ENCODE results near the gene CCL3. TPM values are rescaled to one million over a fixed set of nuclear protein-coding genes. Genes with fewer than 3 reads are reported as not detected.
"Not testable (repeated sequence)": the region's sequence is repeated elsewhere in the genome, so short reads cannot be mapped to it uniquely, and the experiment has no call there.

Gene CCL3
- total RNA-seq, 1 experiment from 2014 or later = not detected

GRCh38 chr17:36104701-36105181 is 14.8 kb upstream of the CCL3 start:
- Histone ChIP-seq H3K36me3 (ENCODE audit: low read depth, low read length) (no peaks in the 10 kb centered on the region), H3K79me2 (ENCODE audit: low read length) (no peaks in the 10 kb centered on the region), H3K27ac (ENCODE audit: low read length) (no peak overlapping the region), H3K27me3 (ENCODE audit: low read length) (no peaks in the 10 kb centered on the region), H3K9me2 (replicated peaks; ENCODE audit: low read length) (no peaks in the 10 kb centered on the region), H4K20me1 (ENCODE audit: low read length) (no peaks in the 10 kb centered on the region), H3K9me3 (ENCODE audit: low read length) (no peaks in the 10 kb centered on the region), H3K4me2 (ENCODE audit: low read length) (no peak overlapping the region), H3K4me3 (ENCODE audit: low read length) (no peak overlapping the region), H3F3A (ENCODE audit: low read length, unreplicated experiment) (no peaks in the 10 kb centered on the region), H2AFZ (ENCODE audit: low read length) (no peak overlapping the region), H3K4me1 (ENCODE audit: insufficient read depth, low read length) (no peaks in the 10 kb centered on the region), H3K9ac (ENCODE audit: low read length) (no peak overlapping the region)
- intact Hi-C loops (cut with micrococcal nuclease) = no loop called here
- DNase-seq (no peak), ATAC-seq (no peak)
- ChIA-PET CTCF (no interaction called here), POLR2A (ENCODE audit: unreplicated experiment) (no interaction called here)
- no TSS peak for BruUV-seq (replicated peaks)
- TF ChIP-seq CTCF (conservative IDR thresholded peaks at IDR 0.05; ENCODE audit: low read depth, low read length) (no peak), EZH2 (IDR thresholded peaks at IDR 0.05; ENCODE audit: low read length, unreplicated experiment) (no peak), EZH2phosphoT487 (IDR thresholded peaks at IDR 0.05; ENCODE audit: borderline replicate concordance, low read length) (no peak)

DNA sequence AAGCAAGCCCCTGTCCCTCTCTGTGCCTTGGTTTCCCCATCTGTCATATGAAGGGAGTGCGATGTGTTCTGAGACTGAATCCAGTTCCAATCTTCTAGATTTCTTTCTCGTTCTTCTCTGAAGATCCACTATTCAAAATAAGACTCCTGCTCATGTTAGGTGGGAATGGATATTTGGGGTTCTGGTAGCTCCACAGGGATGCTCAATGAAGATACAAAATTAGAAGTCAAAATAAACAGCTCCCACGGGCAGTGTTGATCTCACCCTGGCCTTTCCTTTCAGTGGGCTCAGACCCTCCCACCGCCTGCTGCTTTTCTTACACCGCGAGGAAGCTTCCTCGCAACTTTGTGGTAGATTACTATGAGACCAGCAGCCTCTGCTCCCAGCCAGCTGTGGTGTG is 14.3 kb upstream of the CCL3 start:
- H3K79me2 ChIP-seq (ENCODE audit: low read length); H3K4me1 ChIP-seq (ENCODE audit: insufficient read depth, low read length); H3F3A ChIP-seq (ENCODE audit: low read length, unreplicated experiment); BruUV-seq (replicated peaks); H3K27me3 ChIP-seq (ENCODE audit: low read length); H4K20me1 ChIP-seq (ENCODE audit: low read length); H3K4me2 ChIP-seq (ENCODE audit: low read length); H2AFZ ChIP-seq (ENCODE audit: low read length); H3K9ac ChIP-seq (ENCODE audit: low read length); CTCF ChIA-PET; H3K9me3 ChIP-seq (ENCODE audit: low read length); ATAC-seq; H3K4me3 ChIP-seq (ENCODE audit: low read length); DNase-seq; POLR2A ChIA-PET (ENCODE audit: unreplicated experiment); intact Hi-C loops (cut with micrococcal nuclease); H3K9me2 ChIP-seq (replicated peaks; ENCODE audit: low read length); H3K27ac ChIP-seq (ENCODE audit: low read length); H3K36me3 ChIP-seq (ENCODE audit: low read depth, low read length): not testable (repeated sequence)

GRCh38 chr17:36103401-36103975 is 13.5 kb upstream of the CCL3 start, which contains the start of gene CCL4:
Gene CCL4 (plus strand): TSS chr17:36103827. CDS start chr17:36103906, 79 bp downstream.
- H3F3A ChIP-seq (ENCODE audit: low read length, unreplicated experiment); ATAC-seq; H3K27ac ChIP-seq (ENCODE audit: low read length); H4K20me1 ChIP-seq (ENCODE audit: low read length); POLR2A ChIA-PET (ENCODE audit: unreplicated experiment); H3K27me3 ChIP-seq (ENCODE audit: low read length); H3K9ac ChIP-seq (ENCODE audit: low read length); CTCF ChIA-PET; H3K4me1 ChIP-seq (ENCODE audit: insufficient read depth, low read length); H3K4me3 ChIP-seq (ENCODE audit: low read length); H3K79me2 ChIP-seq (ENCODE audit: low read length); H3K4me2 ChIP-seq (ENCODE audit: low read length); H3K9me2 ChIP-seq (replicated peaks; ENCODE audit: low read length); H2AFZ ChIP-seq (ENCODE audit: low read length); H3K36me3 ChIP-seq (ENCODE audit: low read depth, low read length); H3K9me3 ChIP-seq (ENCODE audit: low read length); BruUV-seq (replicated peaks); intact Hi-C loops (cut with micrococcal nuclease); DNase-seq: not testable (repeated sequence)

DNA sequence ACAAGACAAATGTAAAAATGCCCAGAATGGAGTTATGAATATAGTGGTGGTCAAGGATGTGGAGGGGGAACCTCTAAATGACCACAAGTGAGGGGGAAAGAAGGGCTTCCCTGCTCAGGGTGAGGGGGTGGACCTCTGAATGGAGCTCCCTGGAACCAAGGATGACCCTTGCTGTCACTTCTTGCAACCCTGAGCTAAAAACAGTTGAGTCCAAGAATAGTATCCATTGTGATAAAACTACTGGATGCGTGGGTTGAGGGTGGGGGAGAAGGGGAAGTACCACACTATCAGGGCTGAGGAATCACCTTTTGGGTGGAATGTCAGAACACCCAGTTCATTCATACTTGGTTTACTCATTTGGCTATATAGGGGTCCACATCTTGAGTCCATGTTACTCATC is 9.1 kb upstream of the CCL3 start:
- H3K36me3 ChIP-seq (ENCODE audit: low read depth, low read length); BruUV-seq (replicated peaks); ATAC-seq; POLR2A ChIA-PET (ENCODE audit: unreplicated experiment); H3K4me1 ChIP-seq (ENCODE audit: insufficient read depth, low read length); intact Hi-C loops (cut with micrococcal nuclease); H3K79me2 ChIP-seq (ENCODE audit: low read length); H3K9ac ChIP-seq (ENCODE audit: low read length); H3K4me3 ChIP-seq (ENCODE audit: low read length); H3K9me3 ChIP-seq (ENCODE audit: low read length); H3K4me2 ChIP-seq (ENCODE audit: low read length); H3F3A ChIP-seq (ENCODE audit: low read length, unreplicated experiment); H4K20me1 ChIP-seq (ENCODE audit: low read length); DNase-seq; H2AFZ ChIP-seq (ENCODE audit: low read length); H3K27me3 ChIP-seq (ENCODE audit: low read length); H3K9me2 ChIP-seq (replicated peaks; ENCODE audit: low read length); CTCF ChIA-PET; H3K27ac ChIP-seq (ENCODE audit: low read length): not testable (repeated sequence)

All from PC-3 (cell line).